Loucy (cell line): ENCODE results near the gene PCGF1.

Experiments
- H2AFZ ChIP-seq: fragments of 200-600 bp; sonication (generic); 2 replicates; pipeline ENCODE4 v1.6.0; 2016; ENCODE audit warnings: antibody characterized with exemption, mild to moderate bottlenecking, low read length, moderate library complexity
- H3F3A ChIP-seq: fragments of 200-600 bp; 2 replicates; pipeline ENCODE4 v1.6.0; 2016; ENCODE audit warnings: antibody characterized with exemption, low read depth, mild to moderate bottlenecking
- H3K27me3 ChIP-seq: fragments of 200-600 bp; sonication (generic); 2 replicates; pipeline ENCODE4 v1.6.1; 2014; ENCODE audit warnings: low read length, mild to moderate bottlenecking; ENCODE audit not compliant: insufficient read depth, poor library complexity, severe bottlenecking
- H3K36me3 ChIP-seq: fragments of 200-600 bp; sonication (generic); 2 replicates; pipeline ENCODE4 v1.6.1; 2016; ENCODE audit warnings: low read length; ENCODE audit not compliant: insufficient read depth
- H3K4me1 ChIP-seq: fragments of 200-600 bp; sonication (generic); 2 replicates; pipeline ENCODE4 v1.5.1; 2014; ENCODE audit warnings: low read length, mild to moderate bottlenecking; ENCODE audit not compliant: insufficient read depth, poor library complexity, severe bottlenecking
- H3K4me2 ChIP-seq: fragments of 200-600 bp; sonication (generic); 2 replicates; pipeline ENCODE4 v1.6.0; 2014; ENCODE audit warnings: antibody characterized with exemption, low read length, low read depth, mild to moderate bottlenecking; ENCODE audit not compliant: poor library complexity, severe bottlenecking
- H3K4me3 ChIP-seq: fragments of 200-600 bp; sonication (generic); 2 replicates; pipeline ENCODE4 v1.5.1; 2014; ENCODE audit warnings: low read length, mild to moderate bottlenecking, mixed read lengths; ENCODE audit not compliant: poor library complexity, severe bottlenecking
- H3K79me2 ChIP-seq: fragments of 200-600 bp; sonication (generic); 2 replicates; pipeline ENCODE4 v1.6.1; 2014; ENCODE audit warnings: low read length; ENCODE audit not compliant: insufficient read depth
- H3K9ac ChIP-seq: fragments of 200-600 bp; sonication (generic); 2 replicates; pipeline ENCODE4 v1.6.0; 2014; ENCODE audit warnings: mild to moderate bottlenecking, low read depth, low read length, moderate library complexity; ENCODE audit not compliant: poor library complexity, severe bottlenecking
- H3K9me2 ChIP-seq: fragments of 200-600 bp; sonication (generic); replicated peaks from 2 replicates; pipeline ENCODE4 v1.6.1; 2016; ENCODE audit warnings: low read depth, low read length, mixed read lengths
- H3K9me3 ChIP-seq: fragments of 200-600 bp; sonication (generic); 2 replicates; pipeline ENCODE4 v1.6.1; 2014; ENCODE audit warnings: mild to moderate bottlenecking, antibody characterized with exemption, low read length, low read depth; ENCODE audit not compliant: insufficient read depth
- H4K20me1 ChIP-seq: fragments of 200-600 bp; sonication (generic); 2 replicates; pipeline ENCODE4 v1.6.0; 2014; ENCODE audit warnings: antibody characterized with exemption, low read length, mild to moderate bottlenecking; ENCODE audit not compliant: insufficient read depth, poor library complexity, severe bottlenecking
- CTCF ChIP-seq: fragments of 200-600 bp; sonication (generic); conservative IDR thresholded peaks from 2 replicates; pipeline ENCODE4 v1.5.1; 2014; ENCODE audit warnings: mild to moderate bottlenecking, antibody characterized with exemption, low read length
- EZH2phosphoT487 ChIP-seq: fragments of 200-600 bp; IDR thresholded peaks from 2 replicates; pipeline ENCODE4 v1.6.1; 2018; ENCODE audit warnings: antibody characterized with exemption, mild to moderate bottlenecking, moderate library complexity, borderline replicate concordance

PCGF1 gene

GRCh38 chr2:74515981-74516633, 8.6 kb upstream of the PCGF1 start:
- Histone ChIP-seq H3K4me3 (no peak overlapping the region), H3K4me2 (no peak overlapping the region), H4K20me1 (no peaks in the 10 kb centered on the region), H3K4me1 (peaks cover 5% of the 10 kb centered on the region), H3K9me2 (no peaks in the 10 kb centered on the region), H3K9me3 (no peaks in the 10 kb centered on the region), H3F3A (no peaks in the 10 kb centered on the region), H3K79me2 (no peaks in the 10 kb centered on the region), H3K9ac (no peak overlapping the region), H3K36me3 (no peaks in the 10 kb centered on the region), H3K27me3 (peaks cover 14% of the 10 kb centered on the region), H2AFZ (no peak overlapping the region)
- TF ChIP-seq EZH2phosphoT487 = no peak
- no peak for TF ChIP-seq CTCF

GRCh38 chr2:74515271-74515980, 7.9 kb upstream of the PCGF1 start:
- H3K9ac ChIP-seq = no peak overlapping the region
- no peaks in the 10 kb centered on the region for H3F3A ChIP-seq
- H3K79me2 ChIP-seq = no peaks in the 10 kb centered on the region
- TF ChIP-seq CTCF (no peak), EZH2phosphoT487 (no peak)
- H3K4me1 ChIP-seq = peaks cover 5% of the 10 kb centered on the region
- no peak overlapping the region for H3K4me3 ChIP-seq
- H4K20me1 ChIP-seq = no peaks in the 10 kb centered on the region
- no peak overlapping the region for H2AFZ ChIP-seq
- H3K9me3 ChIP-seq = no peaks in the 10 kb centered on the region
- H3K36me3 ChIP-seq = no peaks in the 10 kb centered on the region
- H3K9me2 ChIP-seq = no peaks in the 10 kb centered on the region
- no peak overlapping the region for H3K4me2 ChIP-seq
- H3K27me3 ChIP-seq = peaks cover 14% of the 10 kb centered on the region

- peak within 1 kb of the TSS; percentile 53 for H3K4me3 ChIP-seq
- no peaks in the 10 kb centered on the region for H4K20me1 ChIP-seq
- H3K9me2 ChIP-seq = no peaks in the 10 kb centered on the region
- no peaks in the 10 kb centered on the region for H3K9me3 ChIP-seq
- TF ChIP-seq CTCF (no peak), EZH2phosphoT487 (no peak)
- H3K9ac ChIP-seq = peak within 1 kb of the TSS; percentile 8
- H3K36me3 ChIP-seq = no peaks in the 10 kb centered on the region
- peaks cover 5% of the 10 kb centered on the region for H3K4me1 ChIP-seq
- peak within 1 kb of the TSS; percentile 54 for H3K4me2 ChIP-seq
- no peaks in the 10 kb centered on the region for H3K79me2 ChIP-seq
- H2AFZ ChIP-seq = peak within 1 kb of the TSS; percentile 43; the same call in 1 of the 2 replicates
- H3K27me3 ChIP-seq = peaks cover 14% of the 10 kb centered on the region
- no peaks in the 10 kb centered on the region for H3F3A ChIP-seq
These were observed 7.1 kb upstream of the PCGF1 start, which contains the start of gene TLX2 for GRCh38 chr2:74514368-74515270. Gene TLX2 (plus strand): TSS chr2:74514450. CDS start chr2:74514807, 357 bp downstream.
